Measurements from ENCODE around the gene LCE1E. TPM values are rescaled to one million over a fixed set of nuclear protein-coding genes. Genes with fewer than 3 reads are reported as not detected.

Gene LCE1E
- polyA plus RNA-seq, 3 donors, result not detected

- DNase-seq, result no peak
Measured at GRCh38 chr1:152777510-152778137, 8.4 kb upstream of the LCE1E start.

- no peak for DNase-seq
Measured at GRCh38 chr1:152783095-152783494, 3.0 kb upstream of the LCE1E start.

- DNase-seq, result no peak
Measured at GRCh38 chr1:152795686-152796085, 9.6 kb downstream of the LCE1E start.

GRCh38 chr1:152796421-152796820 is 10.4 kb downstream of the LCE1E start, which contains the start of gene LCE1D:
Gene LCE1D, plus strand, starts transcription at chr1:152796721. Its CDS starts 1,074 bp downstream, at chr1:152797795.
- no peak for DNase-seq

- no peak for DNase-seq
Measured at GRCh38 chr1:152801333-152801732, 15.3 kb downstream of the LCE1E start.

GRCh38 chr1:152806576-152806975 is 20.5 kb downstream of the LCE1E start, which contains the start of gene LCE1C:
Gene LCE1C, minus strand, starts transcription at chr1:152806651. Its CDS starts 1,173 bp downstream, at chr1:152805478.
- no peak for DNase-seq

- no peak for DNase-seq
Measured at GRCh38 chr1:152811050-152811449, 25.0 kb downstream of the LCE1E start.

- no peak for DNase-seq
Measured at GRCh38 chr1:152811671-152812070, 25.6 kb downstream of the LCE1E start, which contains the start of gene LCE1B. Gene LCE1B, plus strand, starts transcription at chr1:152811971. Its CDS starts 476 bp downstream, at chr1:152812447.

GRCh38 chr1:152817309-152817708 is 31.3 kb downstream of the LCE1E start:
- DNase-seq, result no peak

- no peak for DNase-seq
Measured at GRCh38 chr1:152823294-152823693, 37.2 kb downstream of the LCE1E start.

- no peak for DNase-seq
Measured at GRCh38 chr1:152824964-152825363, 38.9 kb downstream of the LCE1E start.

GRCh38 chr1:152827173-152827572 is 41.1 kb downstream of the LCE1E start, which contains the start of gene LCE1A:
Gene LCE1A, plus strand, starts transcription at chr1:152827473. Its CDS starts 0 bp downstream, at chr1:152827473.
- no peak for DNase-seq

- no peak for DNase-seq
Measured at GRCh38 chr1:152836870-152837269, 50.8 kb downstream of the LCE1E start.

Other genes starting within 250 kb of the LCE1E start
- gene LCE3E, start 219.5 kb upstream of the LCE1E start, polyA plus RNA-seq (ENCODE audit: insufficient read length in 3 of 3), result not detected
- gene LCE3D, start 205.7 kb upstream of the LCE1E start, polyA plus RNA-seq (ENCODE audit: insufficient read length in 3 of 3), result not detected
- gene LCE3C, start 186.0 kb upstream of the LCE1E start, polyA plus RNA-seq (ENCODE audit: insufficient read length in 3 of 3), result not detected
- gene LCE3B, start 172.4 kb upstream of the LCE1E start, polyA plus RNA-seq (ENCODE audit: insufficient read length in 3 of 3), result not detected
- gene LCE3A, start 163.2 kb upstream of the LCE1E start, polyA plus RNA-seq (ENCODE audit: insufficient read length in 3 of 3), result not detected
- gene LCE2D, start 122.9 kb upstream of the LCE1E start, polyA plus RNA-seq (ENCODE audit: insufficient read length in 3 of 3), result not detected
- gene LCE2C, start 111.0 kb upstream of the LCE1E start, polyA plus RNA-seq (ENCODE audit: insufficient read length in 3 of 3), result not detected
- not detected for gene LCE2B, start 100.1 kb upstream of the LCE1E start, polyA plus RNA-seq (ENCODE audit: insufficient read length in 3 of 3)
- not detected for gene LCE2A, start 87.9 kb upstream of the LCE1E start, polyA plus RNA-seq (ENCODE audit: insufficient read length in 3 of 3)
- gene LCE4A, start 78.1 kb upstream of the LCE1E start, polyA plus RNA-seq (ENCODE audit: insufficient read length in 3 of 3), result not detected
- gene KPRP, start 28.2 kb upstream of the LCE1E start, polyA plus RNA-seq (ENCODE audit: insufficient read length in 3 of 3), result not detected
- not detected for gene LCE1F, start 11.1 kb upstream of the LCE1E start, polyA plus RNA-seq (ENCODE audit: insufficient read length in 3 of 3)
- gene LCE1D, start 10.5 kb downstream of the LCE1E start, polyA plus RNA-seq (ENCODE audit: insufficient read length in 3 of 3), result not detected
- not detected for gene LCE1C, start 20.4 kb downstream of the LCE1E start, polyA plus RNA-seq (ENCODE audit: insufficient read length in 3 of 3)
- gene LCE1B, start 25.7 kb downstream of the LCE1E start, polyA plus RNA-seq (ENCODE audit: insufficient read length in 3 of 3), result not detected
- gene LCE1A, start 41.2 kb downstream of the LCE1E start, polyA plus RNA-seq (ENCODE audit: insufficient read length in 3 of 3), result not detected
- gene LCE6A, start 56.6 kb downstream of the LCE1E start, polyA plus RNA-seq (ENCODE audit: insufficient read length in 3 of 3), result not detected
- gene LCE7A, start 73.7 kb downstream of the LCE1E start, polyA plus RNA-seq (ENCODE audit: insufficient read length in 3 of 3), result not detected
- gene SMCP, start 92.1 kb downstream of the LCE1E start, polyA plus RNA-seq (ENCODE audit: insufficient read length in 3 of 3), result not detected
- under 1 TPM; 0.16 to 0.36 (median 0.21) TPM for gene IVL, start 122.3 kb downstream of the LCE1E start, polyA plus RNA-seq (ENCODE audit: insufficient read length in 3 of 3)
- gene SPRR5, start 160.9 kb downstream of the LCE1E start, polyA plus RNA-seq (ENCODE audit: insufficient read length in 3 of 3), result not detected
- not detected for gene SPRR4, start 184.4 kb downstream of the LCE1E start, polyA plus RNA-seq (ENCODE audit: insufficient read length in 3 of 3)
- not detected for gene SPRR1A, start 197.8 kb downstream of the LCE1E start, polyA plus RNA-seq (ENCODE audit: insufficient read length in 3 of 3)
- gene SPRR3, start 215.5 kb downstream of the LCE1E start, polyA plus RNA-seq (ENCODE audit: insufficient read length in 3 of 3), result under 1 TPM in 1 of 3 donors, not detected in 2; 0.23 TPM
- not detected for gene SPRR1B, start 244.9 kb downstream of the LCE1E start, polyA plus RNA-seq (ENCODE audit: insufficient read length in 3 of 3)

Data from renal pelvis (tissue), 4 donors.